Posterior vena cava (tissue), 2 donors: ENCODE data around the gene PEMT. TPM values are rescaled to one million over a fixed set of nuclear protein-coding genes. Genes with fewer than 3 reads are reported as not detected.
A peak's percentile ranks its signal among the peaks of the same experiment; 100 is the strongest.
"Not testable (repeated sequence)": the region's sequence is repeated elsewhere in the genome, so short reads cannot be mapped to it uniquely, and the experiment has no call there.

Experiments used
- DNase-seq: peaks from one replicate; pipeline ENCODE4 v3.0.0-alpha.2; 2020; ENCODE audit warnings: low spot score
- intact Hi-C, 2 donors: fragments of 100-400 bp; cut with DNase I; formaldehyde crosslinking; loops; one replicate each; pipeline versions ENCODE4 v1.14.1 to v1.14.2; 2022 to 2023
- total RNA-seq, 2 donors: library from RNA; stranded (reverse); fragmentation: NEBNext Ultra II Directional; extraction: Animal tissue kit (Norgen Biotek cat#: 25700); gene quantifications; one replicate each; pipeline ENCODE4 v1.2.1, GENCODE V29; 2021
- donor health status: DM: yes; HTN: yes; CAD: no.
- donor health status: DM: yes; HTN: yes; CAD: no.

PEMT gene
- total RNA-seq, 2 donors from 2014 or later: 25.6 to 26.0 TPM

- intact Hi-C loops: no loop called here
- DNase-seq: no peak
Observed at GRCh38 chr17:17484451-17484899, 107.0 kb downstream of the PEMT start.

GRCh38 chr17:17481860-17482259, 109.6 kb downstream of the PEMT start:
- DNase-seq: no peak
- intact Hi-C loops: no loop called here

GRCh38 chr17:17480593-17481148, 110.8 kb downstream of the PEMT start:
- intact Hi-C loops: no loop called here
- no peak for DNase-seq

- intact Hi-C loops: no loop called here
Observed at GRCh38 chr17:17479209-17479608, 112.3 kb downstream of the PEMT start.

GRCh38 chr17:17476865-17477467, 114.5 kb downstream of the PEMT start, which contains the start of gene MED9:
Gene MED9, plus strand, starts transcription at chr17:17477000. Its CDS starts 42 bp downstream, at chr17:17477042.
- intact Hi-C loops: no loop called here
- peak; percentile 97 for DNase-seq

More at GRCh38 chr17:17479209-17479608, 112.3 kb downstream of the PEMT start:
- DNase-seq: no peak

GRCh38 chr17:17474341-17474740, 117.2 kb downstream of the PEMT start:
- intact Hi-C loops: no loop called here
- DNase-seq: no peak

GRCh38 chr17:17472333-17472920, 119.1 kb downstream of the PEMT start:
- DNase-seq: no peak
- intact Hi-C loops: no loop called here

GRCh38 chr17:17469996-17470395, 121.5 kb downstream of the PEMT start:
- DNase-seq: no peak
- intact Hi-C loops: no loop called here

GRCh38 chr17:17469358-17469757, 122.2 kb downstream of the PEMT start:
- no peak for DNase-seq
- intact Hi-C loops: no loop called here

- intact Hi-C loops: no loop called here
- no peak for DNase-seq
Observed at GRCh38 chr17:17468217-17469010, 123.1 kb downstream of the PEMT start.

GRCh38 chr17:17467720-17468119, 123.8 kb downstream of the PEMT start:
- no peak for DNase-seq

GRCh38 chr17:17467016-17467415, 124.5 kb downstream of the PEMT start:
- intact Hi-C loops: no loop called here
- no peak for DNase-seq

More at GRCh38 chr17:17467720-17468119, 123.8 kb downstream of the PEMT start:
- intact Hi-C loops: no loop called here

GRCh38 chr17:17466511-17466910, 125.0 kb downstream of the PEMT start:
- intact Hi-C loops: no loop called here

GRCh38 chr17:17465878-17466277, 125.6 kb downstream of the PEMT start:
- intact Hi-C loops, DNase-seq: not testable (repeated sequence)

More at GRCh38 chr17:17466511-17466910, 125.0 kb downstream of the PEMT start:
- no peak for DNase-seq

GRCh38 chr17:17463821-17464220, 127.7 kb downstream of the PEMT start:
- intact Hi-C loops: no loop called here

GRCh38 chr17:17462048-17462824, 129.3 kb downstream of the PEMT start:
- intact Hi-C loops: no loop called here
- no peak for DNase-seq

More at GRCh38 chr17:17463821-17464220, 127.7 kb downstream of the PEMT start:
- DNase-seq: no peak

- intact Hi-C loops: no loop called here
- DNase-seq: no peak
Observed at GRCh38 chr17:17460038-17460437, 131.5 kb downstream of the PEMT start.

- intact Hi-C loops: no loop called here
- no peak for DNase-seq
Observed at GRCh38 chr17:17457680-17458079, 133.8 kb downstream of the PEMT start.

- intact Hi-C loops: no loop called here
- DNase-seq: no peak
Observed at GRCh38 chr17:17456251-17456650, 135.3 kb downstream of the PEMT start.
